ENCODE data around the gene CSF1R.

Gene CSF1R

DNA sequence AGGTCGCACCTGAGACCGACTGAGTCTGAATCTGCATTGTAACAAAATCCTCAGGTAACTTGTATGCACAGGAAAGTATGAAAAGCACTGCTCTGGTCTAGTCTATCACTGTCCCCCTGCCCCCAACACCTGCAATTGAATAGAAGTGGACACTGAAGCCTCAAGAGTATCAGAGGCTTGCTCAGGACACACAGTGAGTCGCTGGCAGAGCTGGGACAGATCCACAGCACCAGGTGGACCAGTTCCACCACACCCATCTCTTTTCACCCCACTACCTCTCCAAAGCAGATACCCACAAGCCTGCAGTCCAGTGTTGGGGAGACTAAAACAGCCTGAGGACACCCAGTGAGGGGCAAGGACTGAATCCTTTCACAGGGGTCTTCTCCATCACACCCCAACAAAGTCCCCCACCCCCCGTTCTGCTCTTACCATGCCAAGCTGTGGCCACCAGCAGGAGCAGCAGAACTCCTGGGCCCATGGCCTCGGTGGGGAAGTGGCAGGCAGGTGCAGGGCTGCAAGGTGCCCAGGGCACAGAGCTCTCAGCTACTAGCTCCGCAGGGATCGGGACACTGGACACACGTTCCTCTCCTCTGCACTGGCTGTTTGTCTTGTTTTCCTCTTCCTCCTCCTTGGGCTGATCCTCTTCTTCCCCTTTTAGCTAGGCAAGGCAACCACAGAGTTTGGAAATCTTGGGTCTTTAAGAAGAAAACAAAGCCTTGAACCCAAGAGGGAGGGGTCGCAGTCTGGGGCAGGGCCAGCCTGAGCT is at the start of gene CSF1R:
CSF1R (minus strand) TSS at position 605 of the 766 bp plus-strand sequence; CDS start at position 478, 127 bp downstream.
- no peak for DNase-seq

- DNase-seq = no peak
These were observed 49.4 kb upstream of the CSF1R start for GRCh38 chr5:150135557-150136304.

- DNase-seq = no peak
These were observed 47.8 kb upstream of the CSF1R start for GRCh38 chr5:150134198-150134588.

- DNase-seq = no peak
These were observed 47.3 kb upstream of the CSF1R start for GRCh38 chr5:150133581-150134197.

DNA sequence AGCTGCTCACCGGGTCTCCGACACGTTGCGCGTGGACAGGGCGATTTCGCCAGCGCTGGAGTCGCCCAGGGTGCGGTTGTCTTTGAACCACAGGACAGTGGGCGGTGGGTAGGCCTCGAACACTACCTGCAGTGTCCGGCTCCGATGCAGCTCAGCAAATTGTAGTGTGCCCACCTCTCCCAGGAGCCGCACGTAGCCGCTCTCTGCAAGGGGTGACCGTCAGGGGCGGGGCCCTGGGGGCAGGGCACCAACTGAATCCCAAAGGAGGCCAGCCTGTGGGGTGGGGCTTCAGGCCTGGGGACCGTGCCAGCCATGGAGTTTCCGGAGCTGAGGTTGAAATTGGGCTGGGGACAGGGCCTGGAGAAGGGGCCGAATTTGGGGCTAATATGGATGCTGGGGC is 46.4 kb upstream of the CSF1R start:
- no peak for DNase-seq

DNA sequence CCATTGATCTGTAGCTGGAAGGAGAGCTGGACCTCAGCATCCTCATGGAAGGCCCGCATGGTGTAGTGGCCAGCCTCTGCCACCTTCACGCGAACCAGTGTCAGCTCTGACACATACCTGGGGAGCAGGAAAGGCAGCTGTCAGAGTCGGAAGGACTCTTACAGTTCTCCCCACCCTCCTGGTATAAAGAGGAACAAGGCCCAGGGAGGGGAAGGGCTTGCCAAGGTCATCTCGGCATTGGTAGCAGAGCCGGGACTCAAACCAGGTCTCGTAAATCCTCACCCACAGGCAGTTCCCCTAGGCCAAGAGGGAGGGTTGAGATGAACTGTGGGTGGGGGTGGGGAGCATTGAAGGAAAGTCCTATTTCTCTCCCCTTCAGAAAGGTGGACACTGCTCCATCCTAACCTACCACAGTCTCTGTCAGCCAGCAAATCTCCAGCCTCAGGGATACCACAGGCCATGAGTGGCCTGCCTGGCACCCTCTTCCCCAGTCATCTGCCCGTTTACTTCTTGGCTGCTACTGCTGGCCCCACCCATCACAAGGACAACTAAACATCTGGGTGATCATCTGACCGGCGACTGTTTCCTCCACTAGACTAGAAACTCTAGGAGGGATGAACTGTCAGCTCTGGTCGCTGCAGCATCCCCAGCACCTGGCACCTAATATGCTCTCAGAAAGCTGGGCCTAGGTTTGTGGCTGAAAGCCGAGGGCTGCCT is 45.8 kb upstream of the CSF1R start:
- no peak for DNase-seq

DNA sequence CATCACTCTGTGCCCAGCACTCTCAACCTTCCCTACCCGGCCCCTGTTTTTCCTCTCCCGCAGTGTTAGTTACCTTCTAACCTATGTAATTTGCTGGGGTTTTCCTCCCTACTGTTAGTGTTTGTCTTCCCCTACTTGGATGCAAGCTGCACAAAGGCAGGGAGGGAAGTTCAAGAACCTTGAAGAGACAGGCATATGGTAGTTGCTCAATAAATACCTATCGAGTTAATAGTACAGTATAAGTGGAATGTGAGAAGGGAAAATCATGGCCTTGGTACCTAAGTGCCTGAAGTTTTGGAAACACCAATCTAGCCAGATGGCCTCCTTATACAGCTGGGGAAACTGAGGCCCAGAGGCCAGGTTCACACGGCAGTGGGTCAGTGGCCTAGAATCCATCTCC is 45.1 kb upstream of the CSF1R start:
- no peak for DNase-seq

GRCh38 chr5:150130493-150130922 is 44.2 kb upstream of the CSF1R start:
- no peak for DNase-seq

GRCh38 chr5:150129813-150130492 is 43.6 kb upstream of the CSF1R start:
- peak; percentile 29 for DNase-seq

GRCh38 chr5:150129454-150129812 is 43.1 kb upstream of the CSF1R start:
- DNase-seq = no peak

DNA sequence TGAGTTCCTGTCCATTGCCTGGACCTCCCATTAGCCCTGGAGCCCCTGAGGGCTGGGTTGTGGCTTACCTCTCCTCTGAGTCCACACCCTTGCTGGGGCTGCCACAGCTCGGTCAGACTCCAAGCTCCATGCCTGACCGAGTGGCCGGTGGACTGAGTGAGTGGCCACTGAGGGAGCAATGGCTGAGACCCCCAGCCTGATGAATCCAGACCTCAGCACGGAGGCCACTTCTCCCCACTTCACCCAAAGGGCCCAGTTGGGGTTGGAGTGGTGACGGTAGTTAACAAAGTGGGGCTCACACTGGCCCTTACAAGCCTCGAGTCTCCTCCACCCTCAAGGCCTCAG is 40.5 kb upstream of the CSF1R start:
- no peak for DNase-seq

DNA sequence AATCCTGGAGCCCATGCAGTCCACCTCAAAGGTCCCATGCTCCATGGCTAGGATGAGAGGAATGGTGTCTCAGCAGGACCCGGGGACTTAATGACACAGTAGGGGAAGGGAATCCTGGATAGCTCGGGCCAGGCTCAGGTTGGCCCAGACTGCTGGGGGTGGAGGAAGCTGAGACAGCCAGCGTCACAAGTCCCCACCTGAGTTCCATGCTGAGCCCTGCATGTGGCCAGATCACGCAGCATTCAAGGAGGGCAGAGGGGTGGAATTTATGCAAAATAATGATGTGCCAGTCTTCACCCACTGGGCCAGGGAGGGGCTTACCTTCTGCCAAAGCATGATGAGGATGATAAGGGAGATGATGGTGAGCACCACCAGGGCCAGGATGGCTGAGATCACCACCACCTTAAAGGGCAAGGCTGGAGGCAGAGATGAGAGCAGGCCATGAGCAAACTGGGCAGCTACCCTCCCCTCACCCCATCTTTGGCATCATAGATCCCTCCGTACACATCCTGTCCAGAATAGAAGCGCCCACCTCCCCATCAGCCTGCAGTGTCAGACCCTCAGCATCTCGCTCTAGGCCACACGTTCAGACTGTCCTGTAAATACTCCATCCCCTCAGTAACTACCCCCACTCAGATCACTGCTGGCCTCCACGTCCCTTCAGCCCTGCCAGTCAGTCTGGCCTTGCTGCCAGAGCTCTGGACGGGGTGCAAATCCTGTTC is 40.0 kb upstream of the CSF1R start:
- DNase-seq = no peak

DNA sequence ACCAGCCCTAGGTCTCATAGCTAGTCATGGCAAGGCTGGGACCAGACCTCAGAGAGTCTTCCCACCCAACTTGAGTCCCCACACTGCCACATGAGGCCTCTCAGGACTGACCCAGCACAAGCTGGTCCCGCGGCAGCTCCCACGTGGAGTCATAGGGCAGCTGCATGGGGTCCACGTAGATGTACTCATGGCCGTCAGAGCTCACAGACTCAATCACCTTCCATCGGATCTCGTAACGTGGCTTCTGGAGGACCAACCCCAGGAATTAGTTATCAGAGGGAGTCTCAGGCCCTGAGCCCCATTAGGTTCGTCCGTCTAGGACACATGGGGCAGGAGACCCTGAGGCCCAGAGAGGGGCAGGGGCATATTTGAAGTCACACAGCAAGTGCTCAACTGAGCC is 39.0 kb upstream of the CSF1R start:
- DNase-seq = no peak

DNA sequence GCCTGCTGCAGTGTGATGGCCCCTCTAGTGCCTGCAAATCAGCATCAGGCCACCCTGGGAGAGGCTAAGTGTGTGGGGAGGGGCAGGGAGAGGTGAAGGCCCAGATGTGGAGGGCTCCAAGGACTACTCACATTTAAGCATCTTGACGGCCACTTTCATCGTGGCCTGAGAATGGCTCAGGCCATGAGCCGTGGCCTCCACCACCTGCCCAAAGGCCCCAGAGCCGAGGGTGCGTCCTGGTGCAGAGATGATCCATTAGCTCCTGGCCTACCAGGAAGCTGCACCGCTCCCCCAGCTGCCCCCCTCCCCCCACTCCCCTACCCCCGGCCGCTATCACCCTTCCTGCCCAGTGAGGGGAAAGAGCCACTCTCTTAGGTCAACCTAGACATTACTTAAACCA is 38.2 kb upstream of the CSF1R start:
- no peak for DNase-seq

- no peak for DNase-seq
These were observed 37.8 kb upstream of the CSF1R start for GRCh38 chr5:150124111-150124557.

DNA sequence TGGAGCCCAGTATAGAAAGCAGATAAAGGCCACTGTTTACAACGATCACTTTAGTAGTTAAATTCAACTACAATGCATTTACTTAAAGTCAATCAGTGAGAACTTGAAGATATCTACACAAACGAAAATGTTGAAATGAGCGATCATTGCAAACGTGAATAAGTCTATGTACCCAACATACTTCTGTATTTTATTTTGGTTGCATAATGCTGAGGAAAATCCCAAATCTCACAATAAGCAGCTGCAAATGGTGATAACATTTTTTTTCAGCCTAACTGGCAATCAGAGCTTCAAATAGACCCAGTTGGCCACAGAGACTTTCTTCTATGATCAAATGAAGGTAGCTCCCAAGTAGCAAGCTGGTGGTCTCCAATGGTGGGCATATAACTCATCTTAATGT is 37.2 kb upstream of the CSF1R start:
- DNase-seq = no peak

- no peak for DNase-seq
These were observed 36.5 kb upstream of the CSF1R start for GRCh38 chr5:150122536-150123481.

DNA sequence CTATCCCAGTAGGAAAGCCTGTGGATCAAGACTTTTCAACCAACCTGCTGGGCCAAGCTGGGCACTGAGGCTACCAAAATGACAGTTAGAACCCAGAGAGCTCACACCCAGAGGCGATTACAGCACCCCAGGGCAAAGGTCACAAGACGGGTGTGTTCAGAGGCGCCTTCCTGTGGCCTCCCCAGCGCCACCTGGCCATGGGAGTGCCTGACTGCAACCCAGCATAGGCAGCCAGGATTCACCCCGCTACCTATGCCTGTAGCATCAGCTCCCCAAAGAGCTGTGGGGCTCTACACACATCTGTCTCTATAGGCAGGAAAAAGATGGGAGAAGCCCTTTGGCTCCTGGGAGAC is 35.8 kb upstream of the CSF1R start:
- peak; percentile 29 for DNase-seq

- DNase-seq = no peak
These were observed 35.2 kb upstream of the CSF1R start for GRCh38 chr5:150121448-150122157.

Data from NK-92 treated with Interleukin-12 subunit alpha and Interleukin-12 subunit beta, amount 100 ng/mL, for 24 hours (cell line).